DND-41 (cell line): ENCODE results near the gene CTTNBP2NL.
"Not testable (repeated sequence)": the region's sequence is repeated elsewhere in the genome, so short reads cannot be mapped to it uniquely, and the experiment has no call there.

ENCODE experiments used
- ATAC-seq: fragments of 200-7000 bp; cut with Tn5 transposase; 3 replicates; pipeline ENCODE4 v1.9.1; 2021; ENCODE audit warnings: low read depth; ENCODE audit not compliant: insufficient read depth
- DNase-seq: peaks from one replicate; pipeline ENCODE4 v3.0.0-alpha.2; 2020
- H2AFZ ChIP-seq: 2 replicates; pipeline ENCODE4 v1.6.0; 2012; ENCODE audit warnings: low read depth, low read length
- H3K27ac ChIP-seq: 2 replicates; pipeline ENCODE4 v1.5.1; 2012; ENCODE audit warnings: low read length, inconsistent platforms
- H3K27me3 ChIP-seq: fragments of 200-600 bp; sonication (generic); 2 replicates; pipeline ENCODE4 v1.6.0; 2012; ENCODE audit warnings: low read length, mild to moderate bottlenecking, inconsistent platforms; ENCODE audit not compliant: insufficient read depth, poor library complexity
- H3K36me3 ChIP-seq: 2 replicates; pipeline ENCODE4 v1.5.1; 2012; ENCODE audit warnings: low read length, inconsistent platforms; ENCODE audit not compliant: insufficient read depth
- H3K4me1 ChIP-seq: 2 replicates; pipeline ENCODE4 v1.5.1; 2012; ENCODE audit warnings: mild to moderate bottlenecking, low read length; ENCODE audit not compliant: insufficient read depth
- H3K4me2 ChIP-seq: 2 replicates; pipeline ENCODE4 v1.6.0; 2012; ENCODE audit warnings: mild to moderate bottlenecking, moderate library complexity, low read length, inconsistent platforms; ENCODE audit not compliant: insufficient read depth
- H3K4me3 ChIP-seq, 2 experiments: fragments of 200-600 bp in 1 of 2; shearing (Covaris generic) in 1 of 2; 2 replicates each; pipeline ENCODE4 v1.5.1; 2012 to 2016; ENCODE audit warnings: inconsistent platforms in 2 of 2, low read length in 2 of 2, mild to moderate bottlenecking in 2 of 2, low read depth in 1 of 2, moderate library complexity in 1 of 2
- H3K79me2 ChIP-seq: 2 replicates; pipeline ENCODE4 v1.6.0; 2012; ENCODE audit warnings: low read length, inconsistent platforms; ENCODE audit not compliant: insufficient read depth
- H3K9ac ChIP-seq: 2 replicates; pipeline ENCODE4 v1.6.0; 2012; ENCODE audit warnings: low read depth, mild to moderate bottlenecking, inconsistent platforms, low read length, moderate library complexity
- H3K9me3 ChIP-seq: 2 replicates; pipeline ENCODE4 v1.5.1; 2012; ENCODE audit warnings: low read length, moderate library complexity, mild to moderate bottlenecking, inconsistent platforms; ENCODE audit not compliant: insufficient read depth, severe bottlenecking
- H4K20me1 ChIP-seq: 2 replicates; pipeline ENCODE4 v1.6.0; 2012; ENCODE audit warnings: low read length; ENCODE audit not compliant: insufficient read depth
- CTCF ChIP-seq: IDR thresholded peaks from 2 replicates; pipeline ENCODE4 v1.5.1; 2012; ENCODE audit warnings: borderline replicate concordance, low read length, moderate library complexity, mild to moderate bottlenecking; ENCODE audit not compliant: poor library complexity, severe bottlenecking; ENCODE audit errors: extremely low read depth
- EZH2 ChIP-seq: IDR thresholded peaks from 3 replicates; pipeline ENCODE4 v1.6.1; 2012; ENCODE audit warnings: borderline replicate concordance, low read depth, mild to moderate bottlenecking, moderate library complexity, low read length, inconsistent platforms; ENCODE audit not compliant: severe bottlenecking

CTTNBP2NL gene

GRCh38 chr1:112386731-112387346 is 9.2 kb upstream of the CTTNBP2NL start:
- no peak overlapping the region for H3K9ac ChIP-seq
- no peak overlapping the region for H3K4me3 ChIP-seq
- no peak for TF ChIP-seq CTCF
- TF ChIP-seq EZH2: no peak
- no peaks in the 10 kb centered on the region for H3K79me2 ChIP-seq
- no peak overlapping the region for H2AFZ ChIP-seq
- no peaks in the 10 kb centered on the region for H3K36me3 ChIP-seq
- no peak overlapping the region for H3K27ac ChIP-seq
- H3K27me3 ChIP-seq: peaks cover 4% of the 10 kb centered on the region
- H4K20me1 ChIP-seq: no peaks in the 10 kb centered on the region
- ATAC-seq: no peak
- H3K4me2 ChIP-seq: no peak overlapping the region
- H3K4me1 ChIP-seq: peaks cover 10% of the 10 kb centered on the region
- no peak for DNase-seq
- no peaks in the 10 kb centered on the region for H3K9me3 ChIP-seq

- TF ChIP-seq CTCF (no peak), EZH2 (no peak)
- Histone ChIP-seq H3K4me3 (no peak overlapping the region), H3K9ac (no peak overlapping the region), H3K79me2 (no peaks in the 10 kb centered on the region), H2AFZ (no peak overlapping the region), H3K9me3 (no peaks in the 10 kb centered on the region), H3K36me3 (no peaks in the 10 kb centered on the region), H3K4me1 (peaks cover 10% of the 10 kb centered on the region), H3K4me2 (no peak overlapping the region), H3K27ac (no peak overlapping the region), H4K20me1 (no peaks in the 10 kb centered on the region), H3K27me3 (peaks cover 4% of the 10 kb centered on the region)
- no peak for ATAC-seq
- DNase-seq: no peak
Observed at GRCh38 chr1:112387807-112388206, 8.2 kb upstream of the CTTNBP2NL start.

GRCh38 chr1:112388436-112388835 is 7.6 kb upstream of the CTTNBP2NL start:
- H3K9ac ChIP-seq: no peak overlapping the region
- TF ChIP-seq CTCF (no peak), EZH2 (no peak)
- H3K27ac ChIP-seq: no peak overlapping the region
- no peaks in the 10 kb centered on the region for H3K27me3 ChIP-seq
- no peak for DNase-seq
- no peaks in the 10 kb centered on the region for H3K36me3 ChIP-seq
- H4K20me1 ChIP-seq: no peaks in the 10 kb centered on the region
- peaks cover 10% of the 10 kb centered on the region for H3K4me1 ChIP-seq
- no peaks in the 10 kb centered on the region for H3K9me3 ChIP-seq
- no peaks in the 10 kb centered on the region for H3K79me2 ChIP-seq
- H3K4me2 ChIP-seq: no peak overlapping the region
- H2AFZ ChIP-seq: no peak overlapping the region
- H3K4me3 ChIP-seq: no peak overlapping the region
- ATAC-seq: no peak

GRCh38 chr1:112389689-112390088 is 6.3 kb upstream of the CTTNBP2NL start:
- no peaks in the 10 kb centered on the region for H3K36me3 ChIP-seq
- DNase-seq (no peak), ATAC-seq (no peak)
- no peaks in the 10 kb centered on the region for H3K9me3 ChIP-seq
- H3K27me3 ChIP-seq: no peaks in the 10 kb centered on the region
- no peak for TF ChIP-seq EZH2
- TF ChIP-seq CTCF: no peak
- no peaks in the 10 kb centered on the region for H3K79me2 ChIP-seq
- H2AFZ ChIP-seq: no peak overlapping the region
- no peak overlapping the region for H3K4me3 ChIP-seq
- no peak overlapping the region for H3K9ac ChIP-seq
- no peak overlapping the region for H3K4me2 ChIP-seq
- H4K20me1 ChIP-seq: no peaks in the 10 kb centered on the region
- peaks cover 10% of the 10 kb centered on the region for H3K4me1 ChIP-seq
- H3K27ac ChIP-seq: no peak overlapping the region

- H2AFZ ChIP-seq, H3K36me3 ChIP-seq, ATAC-seq, H3K4me2 ChIP-seq, H3K79me2 ChIP-seq, DNase-seq, H4K20me1 ChIP-seq, H3K27ac ChIP-seq, H3K9me3 ChIP-seq, H3K9ac ChIP-seq, H3K27me3 ChIP-seq, H3K4me3 ChIP-seq: not testable (repeated sequence)
- peaks cover 13% of the 10 kb centered on the region for H3K4me1 ChIP-seq
Observed at GRCh38 chr1:112390335-112390734, 5.7 kb upstream of the CTTNBP2NL start.
